Right atrium auricular region (tissue), 2 donors: ENCODE measurements around the gene BAIAP2. TPM values are rescaled to one million over a fixed set of nuclear protein-coding genes. Genes with fewer than 3 reads are reported as not detected.

ENCODE experiments used
- DNase-seq: peaks from one replicate; pipeline ENCODE4 v3.0.0-alpha.2; 2019; ENCODE audit warnings: low spot score
- H3K27ac ChIP-seq, 2 donors: fragments of 200-600 bp; sonication (generic); 1 replicate in 1 of 2; 2 replicates in 1 of 2; pipeline ENCODE4 v1.5.1; 2016 to 2019
- H3K27me3 ChIP-seq, 2 donors: fragments of 200-600 bp; sonication (generic); one replicate each; pipeline versions ENCODE4 v1.5.1 to v1.6.0; 2017 to 2019
- H3K36me3 ChIP-seq: fragments of 200-600 bp; sonication (generic); one replicate; pipeline ENCODE4 v1.5.1; 2016
- H3K4me1 ChIP-seq, 2 donors: fragments of 200-600 bp; sonication (generic); one replicate each; pipeline versions ENCODE4 v1.5.1 to v1.6.0; 2017 to 2019
- H3K4me3 ChIP-seq, 2 donors: fragments of 200-600 bp; sonication (generic); 1 replicate in 1 of 2; 2 replicates in 1 of 2; pipeline ENCODE4 v1.5.1; 2017 to 2019; ENCODE audit warnings: mild to moderate bottlenecking in 1 of 2, moderate library complexity in 1 of 2
- H3K9me3 ChIP-seq, 2 donors: fragments of 200-600 bp; sonication (generic); one replicate each; pipeline ENCODE4 v1.5.1; 2019
- CTCF ChIP-seq, 2 donors: fragments of 200-600 bp; sonication (generic); IDR thresholded peaks; one replicate each; pipeline ENCODE4 v1.5.1; 2019; ENCODE audit warnings: antibody characterized with exemption in 2 of 2
- total RNA-seq, 2 donors: library from RNA; depleted of rRNA; stranded (reverse); fragments of >200 nt; gene quantifications; one replicate each; pipeline ENCODE4 v1.1.0, GENCODE V29; 2016

Gene BAIAP2
- total RNA-seq, 2 donors from 2014 or later: 27.9 to 36.5 TPM

GRCh38 chr17:81085420-81085911 lies 50.5 kb downstream of the BAIAP2 start:
- H3K9me3 ChIP-seq: no peaks in the 10 kb centered on the region
- no peaks in the 10 kb centered on the region for H3K27me3 ChIP-seq
- DNase-seq: no peak
- peak overlapping the region in 1 of 2 donors; percentile 91 for H3K27ac ChIP-seq
- H3K36me3 ChIP-seq: peaks cover 23% of the 10 kb centered on the region
- no peak overlapping the region for H3K4me3 ChIP-seq
- TF ChIP-seq CTCF (IDR thresholded peaks at IDR 0.05): no peak
- H3K4me1 ChIP-seq: peaks cover 0 to 58% of the 10 kb centered on the region in 2 donors

- no peak overlapping the region for H3K4me3 ChIP-seq
- TF ChIP-seq CTCF (IDR thresholded peaks at IDR 0.05): no peak
- DNase-seq: no peak
- H3K27ac ChIP-seq: no peak overlapping the region
- H3K9me3 ChIP-seq: no peaks in the 10 kb centered on the region
- H3K27me3 ChIP-seq: no peaks in the 10 kb centered on the region
- H3K36me3 ChIP-seq: peaks cover 23% of the 10 kb centered on the region
- H3K4me1 ChIP-seq: peaks cover 0 to 46% of the 10 kb centered on the region in 2 donors
These were observed 52.0 kb downstream of the BAIAP2 start for GRCh38 chr17:81086789-81087551.

- H3K27ac ChIP-seq: no peak overlapping the region
- H3K27me3 ChIP-seq: no peaks in the 10 kb centered on the region
- no peak for TF ChIP-seq CTCF (IDR thresholded peaks at IDR 0.05)
- H3K4me3 ChIP-seq: no peak overlapping the region
- H3K36me3 ChIP-seq: peaks cover 23% of the 10 kb centered on the region
- H3K4me1 ChIP-seq: peaks cover 0 to 26% of the 10 kb centered on the region in 2 donors
- DNase-seq: peak; percentile 68
- H3K9me3 ChIP-seq: no peaks in the 10 kb centered on the region
These were observed 55.6 kb downstream of the BAIAP2 start for GRCh38 chr17:81090361-81091136.

GRCh38 chr17:81091154-81091553 lies 56.2 kb downstream of the BAIAP2 start:
- no peak for TF ChIP-seq CTCF (IDR thresholded peaks at IDR 0.05)
- no peaks in the 10 kb centered on the region for H3K27me3 ChIP-seq
- no peak overlapping the region for H3K27ac ChIP-seq
- peaks cover 23% of the 10 kb centered on the region for H3K36me3 ChIP-seq
- no peaks in the 10 kb centered on the region for H3K9me3 ChIP-seq
- no peak overlapping the region for H3K4me3 ChIP-seq
- peaks cover 0 to 27% of the 10 kb centered on the region in 2 donors for H3K4me1 ChIP-seq
- DNase-seq: no peak

GRCh38 chr17:81091774-81092517 lies 57.0 kb downstream of the BAIAP2 start:
- no peaks in the 10 kb centered on the region for H3K9me3 ChIP-seq
- H3K36me3 ChIP-seq: peaks cover 16% of the 10 kb centered on the region
- no peak for TF ChIP-seq CTCF (IDR thresholded peaks at IDR 0.05)
- H3K4me1 ChIP-seq: peaks cover 0 to 35% of the 10 kb centered on the region in 2 donors
- no peak for DNase-seq
- H3K27ac ChIP-seq: no peak overlapping the region
- H3K4me3 ChIP-seq: no peak overlapping the region
- no peaks in the 10 kb centered on the region for H3K27me3 ChIP-seq
